GM12864 (cell line): ENCODE results near the gene PAXX.
"Not testable (repeated sequence)": the region's sequence is repeated elsewhere in the genome, so short reads cannot be mapped to it uniquely, and the experiment has no call there.

ENCODE experiments used
- DNase-seq: peaks from one replicate; pipeline ENCODE4 v3.0.0-alpha.2; 2011; ENCODE audit warnings: low read depth
- H3K4me3 ChIP-seq: 2 replicates; pipeline ENCODE4 v1.5.1; 2011; ENCODE audit warnings: mild to moderate bottlenecking, low read depth, low read length, control low read depth
- TF ChIP-seq, protein P1 (sequence below): IDR thresholded peaks from 2 replicates; pipeline ENCODE4 v1.5.1; 2011; ENCODE audit warnings: low read depth, mild to moderate bottlenecking, moderate library complexity, low read length, control low read depth, inconsistent platforms; ENCODE audit errors: missing control alignments

The PAXX gene

DNA sequence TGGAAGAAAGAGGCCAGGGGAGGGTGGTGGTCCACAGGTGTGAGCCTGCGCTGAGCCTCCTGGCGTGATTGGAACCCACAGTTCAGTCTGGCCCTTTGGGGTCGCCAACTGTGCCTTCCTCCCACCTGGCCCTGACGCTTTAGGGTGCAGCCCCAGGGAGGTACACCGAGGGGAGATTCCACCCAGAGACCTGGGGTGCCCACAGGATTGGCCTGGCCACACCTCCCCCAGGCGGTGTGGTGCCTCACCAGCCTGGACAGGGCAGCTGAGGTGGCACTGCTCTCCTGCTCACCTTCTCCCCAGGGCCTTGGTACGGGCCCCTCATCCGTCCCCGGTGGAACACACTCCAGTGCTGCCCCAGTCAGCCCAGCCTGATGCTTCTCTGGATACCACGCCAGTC is 5.1 kb downstream of the PAXX start:
- no peak for DNase-seq
- H3K4me3 ChIP-seq = no peak overlapping the region
- TF ChIP-seq, protein P1, sequence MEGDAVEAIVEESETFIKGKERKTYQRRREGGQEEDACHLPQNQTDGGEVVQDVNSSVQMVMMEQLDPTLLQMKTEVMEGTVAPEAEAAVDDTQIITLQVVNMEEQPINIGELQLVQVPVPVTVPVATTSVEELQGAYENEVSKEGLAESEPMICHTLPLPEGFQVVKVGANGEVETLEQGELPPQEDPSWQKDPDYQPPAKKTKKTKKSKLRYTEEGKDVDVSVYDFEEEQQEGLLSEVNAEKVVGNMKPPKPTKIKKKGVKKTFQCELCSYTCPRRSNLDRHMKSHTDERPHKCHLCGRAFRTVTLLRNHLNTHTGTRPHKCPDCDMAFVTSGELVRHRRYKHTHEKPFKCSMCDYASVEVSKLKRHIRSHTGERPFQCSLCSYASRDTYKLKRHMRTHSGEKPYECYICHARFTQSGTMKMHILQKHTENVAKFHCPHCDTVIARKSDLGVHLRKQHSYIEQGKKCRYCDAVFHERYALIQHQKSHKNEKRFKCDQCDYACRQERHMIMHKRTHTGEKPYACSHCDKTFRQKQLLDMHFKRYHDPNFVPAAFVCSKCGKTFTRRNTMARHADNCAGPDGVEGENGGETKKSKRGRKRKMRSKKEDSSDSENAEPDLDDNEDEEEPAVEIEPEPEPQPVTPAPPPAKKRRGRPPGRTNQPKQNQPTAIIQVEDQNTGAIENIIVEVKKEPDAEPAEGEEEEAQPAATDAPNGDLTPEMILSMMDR = no peak

DNA sequence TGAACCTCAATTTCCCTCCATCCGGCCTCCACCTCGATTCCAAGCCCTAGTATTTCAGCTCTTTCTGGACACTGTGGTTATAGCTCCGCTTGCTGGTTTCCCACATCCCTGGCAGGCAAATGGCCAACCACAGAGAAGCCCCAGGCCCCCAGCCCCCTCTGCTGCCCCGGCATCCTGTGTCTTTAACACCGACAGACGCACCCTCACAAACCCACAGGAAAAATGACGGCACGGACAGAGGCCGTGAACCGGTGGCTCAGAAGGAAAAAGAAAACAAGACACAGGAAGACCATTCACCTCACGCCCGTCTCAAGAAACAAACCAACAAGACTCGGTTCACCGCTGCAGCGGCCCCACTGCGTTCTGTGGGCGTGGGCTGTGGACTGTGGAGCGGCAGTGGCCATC is 5.6 kb downstream of the PAXX start:
- no peak for DNase-seq
- no peak overlapping the region for H3K4me3 ChIP-seq
- TF ChIP-seq, protein P1 = no peak

DNA sequence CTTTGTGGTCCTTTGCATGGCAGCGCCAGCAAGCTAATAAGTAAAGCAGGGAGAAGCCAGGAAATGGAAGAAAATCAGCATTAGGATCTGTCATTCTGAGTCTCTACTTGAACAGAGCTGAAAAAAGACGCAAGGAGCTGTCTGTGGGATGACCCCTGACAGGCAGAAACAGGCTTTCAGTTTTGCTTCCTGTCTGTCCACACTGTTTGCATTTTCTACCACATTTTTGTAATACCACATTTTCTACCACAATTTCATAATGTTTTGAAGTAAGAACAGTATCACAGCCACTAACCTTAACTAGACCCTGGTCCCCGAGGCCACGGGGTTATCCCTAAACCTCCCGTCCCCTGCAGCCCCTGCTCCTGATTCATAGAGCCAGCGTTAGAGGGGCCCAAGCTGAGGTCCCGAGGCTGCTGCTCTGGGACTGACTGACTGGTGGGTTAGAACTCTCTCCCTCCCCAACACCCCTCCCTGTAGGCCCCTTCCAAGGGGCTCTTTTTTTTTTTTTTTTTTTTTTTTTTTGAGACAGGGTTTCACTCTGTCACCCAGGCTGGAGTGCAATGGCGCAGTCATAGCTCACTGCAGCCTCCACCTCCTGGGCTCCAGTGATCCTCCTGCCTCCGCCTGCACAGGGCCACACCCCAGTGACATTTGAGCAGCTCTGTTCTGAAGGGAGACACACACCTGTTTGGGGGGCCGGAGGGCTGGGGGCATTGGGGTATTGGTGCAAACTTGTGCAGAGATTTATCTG is 8.1 kb downstream of the PAXX start:
- DNase-seq = peak; percentile 75
- TF ChIP-seq, protein P1 = no peak
- no peak overlapping the region for H3K4me3 ChIP-seq

DNA sequence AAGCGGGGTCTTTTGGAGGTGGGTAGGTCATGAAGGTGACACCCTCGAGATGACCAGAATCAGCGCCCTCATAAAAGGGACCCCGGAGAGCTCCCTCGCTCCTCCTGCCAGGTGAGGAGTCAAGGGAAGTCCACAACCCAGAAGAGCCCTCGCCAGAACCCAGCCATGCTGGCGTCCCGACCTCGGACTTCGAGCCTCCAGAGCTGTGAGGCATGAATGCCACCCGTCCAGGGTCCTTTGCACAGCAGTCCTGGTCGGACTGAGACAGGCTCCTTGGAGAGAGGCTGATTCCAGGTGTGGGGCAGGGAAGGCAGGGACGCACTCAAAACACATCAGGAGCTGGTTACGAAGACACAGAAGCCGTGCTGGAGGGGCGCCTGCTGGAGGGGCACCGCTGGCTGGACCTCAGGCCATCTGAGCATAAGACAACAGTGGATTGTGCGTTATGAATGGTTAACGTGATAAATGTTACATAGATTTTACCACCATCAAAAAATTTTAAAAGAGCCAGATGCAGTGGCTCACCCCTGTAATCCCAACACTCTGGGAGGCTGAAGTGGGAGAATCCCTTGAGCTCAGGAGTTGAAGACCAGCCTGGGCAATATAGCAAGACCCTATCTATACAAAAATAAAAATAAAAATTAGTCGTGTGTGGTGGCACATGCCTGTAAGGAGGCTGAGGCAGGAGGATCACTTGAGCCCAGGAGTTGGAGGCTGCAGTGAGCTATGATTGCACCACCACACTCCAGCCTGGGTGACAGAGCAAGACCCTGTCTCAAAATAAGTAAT is 9.8 kb downstream of the PAXX start:
- TF ChIP-seq, protein P1 = no peak
- H3K4me3 ChIP-seq = no peak overlapping the region
- DNase-seq = no peak

DNA sequence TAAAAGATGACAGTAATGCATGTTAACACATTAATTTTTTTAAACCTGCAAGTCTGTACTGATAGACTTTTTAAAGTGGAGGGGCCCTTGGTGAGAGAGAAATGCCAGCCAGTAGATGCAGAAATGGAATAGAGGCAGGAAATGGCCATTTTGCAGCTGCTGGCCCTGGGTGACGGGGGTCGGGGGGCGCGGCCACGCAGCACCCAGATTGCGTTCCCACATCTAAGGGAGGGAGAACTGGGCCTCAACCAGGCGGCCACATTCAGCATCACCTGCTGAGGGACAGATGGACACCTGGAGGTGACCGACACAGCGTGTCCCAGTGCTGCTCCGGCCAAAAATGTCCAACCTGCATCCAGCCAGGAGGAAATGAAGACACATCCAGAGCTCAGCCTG is 10.4 kb downstream of the PAXX start:
- H3K4me3 ChIP-seq = no peak overlapping the region
- TF ChIP-seq, protein P1 = no peak
- no peak for DNase-seq

DNA sequence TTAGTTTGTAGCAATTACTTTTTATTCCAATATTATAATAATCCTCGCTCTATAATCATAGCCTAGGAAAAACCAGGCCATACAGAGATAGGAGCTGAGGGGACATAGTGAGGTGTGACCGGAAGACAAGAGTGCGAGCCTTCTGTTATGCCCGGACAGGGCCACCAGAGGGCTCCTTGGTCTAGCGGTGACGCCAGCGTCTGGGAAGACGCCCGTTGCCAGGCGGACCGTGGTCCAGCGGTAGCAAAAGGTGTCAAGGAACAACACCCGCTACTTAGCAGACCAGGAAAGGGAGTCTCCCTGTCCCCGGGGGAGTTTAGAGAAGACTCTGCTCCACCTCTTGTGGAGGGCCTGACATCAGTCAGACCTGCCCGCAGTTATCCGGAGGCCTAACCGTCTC is 12.1 kb downstream of the PAXX start:
- H3K4me3 ChIP-seq, DNase-seq: not testable (repeated sequence)
- TF ChIP-seq, protein P1 = peak; percentile 28
